GM23248 (cell line): ENCODE results near the gene HOXC6.

Experiments used
- EZH2 ChIP-seq: fragments of 200-600 bp; sonication (generic); IDR thresholded peaks from 2 replicates; pipeline ENCODE4 v1.6.1; 2018; ENCODE audit warnings: antibody characterized with exemption, mild to moderate bottlenecking; ENCODE audit not compliant: insufficient read depth, poor library complexity, severe bottlenecking
- EZH2phosphoT487 ChIP-seq: fragments of 200-600 bp; sonication (generic); IDR thresholded peaks from 2 replicates; pipeline ENCODE4 v1.6.1; 2018; ENCODE audit warnings: antibody characterized with exemption, moderate library complexity, mild to moderate bottlenecking, low read depth; ENCODE audit not compliant: insufficient read depth

DNA sequence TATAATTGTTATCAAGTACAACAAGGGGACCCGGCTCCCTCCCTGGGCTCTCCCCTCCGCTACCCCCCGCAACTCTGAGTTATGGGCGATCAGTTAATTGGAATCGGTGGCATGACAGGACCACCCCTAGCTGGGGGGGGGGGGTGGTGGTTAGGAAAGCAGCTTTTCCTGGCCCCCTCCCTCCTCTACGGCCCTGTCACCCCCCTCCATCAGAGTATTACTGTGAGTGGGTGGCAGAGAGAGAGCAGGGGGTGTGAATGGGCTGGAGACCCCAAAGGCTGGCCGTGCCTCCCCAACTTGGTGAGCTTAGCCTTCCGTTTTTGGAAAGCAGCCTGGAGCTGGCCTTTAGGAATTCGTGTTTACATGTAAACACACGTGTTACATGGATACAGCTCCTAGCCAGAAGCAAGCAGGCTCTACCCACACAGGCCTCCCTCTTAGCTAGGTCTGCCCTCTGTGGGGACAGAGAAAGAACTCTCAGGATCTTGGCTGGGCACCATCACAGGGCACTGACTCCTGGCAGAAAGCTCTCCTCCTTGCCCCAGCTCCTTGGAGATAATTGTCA, 24.3 kb downstream of the HOXC6 start:
- no peak for TF ChIP-seq EZH2phosphoT487
- TF ChIP-seq EZH2 = no peak
